ENCODE results near the gene WDR20.
"Not testable (repeated sequence)": the region's sequence is repeated elsewhere in the genome, so short reads cannot be mapped to it uniquely, and the experiment has no call there.

Gene WDR20

GRCh38 chr14:102117852-102118251 is 21.8 kb upstream of the WDR20 start:
- no peak for TF ChIP-seq CTCF (IDR thresholded peaks at IDR 0.05; ENCODE audit: low read depth, low read length)
- DNase-seq (ENCODE audit: extremely low read depth, low read depth) = no peak

GRCh38 chr14:102120888-102121287 is 18.8 kb upstream of the WDR20 start:
- no peak for DNase-seq (ENCODE audit: extremely low read depth, low read depth)
- no peak for TF ChIP-seq CTCF (IDR thresholded peaks at IDR 0.05; ENCODE audit: low read depth, low read length)

GRCh38 chr14:102121567-102121966 is 18.1 kb upstream of the WDR20 start:
- no peak for DNase-seq (ENCODE audit: extremely low read depth, low read depth)
- TF ChIP-seq CTCF (IDR thresholded peaks at IDR 0.05; ENCODE audit: low read depth, low read length) = no peak

GRCh38 chr14:102124419-102124818 is 15.3 kb upstream of the WDR20 start:
- no peak for TF ChIP-seq CTCF (IDR thresholded peaks at IDR 0.05; ENCODE audit: low read depth, low read length)
- DNase-seq (ENCODE audit: extremely low read depth, low read depth) = no peak

- DNase-seq (ENCODE audit: extremely low read depth, low read depth) = no peak
- no peak for TF ChIP-seq CTCF (IDR thresholded peaks at IDR 0.05; ENCODE audit: low read depth, low read length)
These were observed 14.2 kb upstream of the WDR20 start for GRCh38 chr14:102125546-102125945.

- no peak for DNase-seq (ENCODE audit: extremely low read depth, low read depth)
- TF ChIP-seq CTCF (IDR thresholded peaks at IDR 0.05; ENCODE audit: low read depth, low read length) = no peak
These were observed 12.8 kb upstream of the WDR20 start for GRCh38 chr14:102126807-102127455.

GRCh38 chr14:102131741-102132140 is 8.0 kb upstream of the WDR20 start:
- no peak for TF ChIP-seq CTCF (IDR thresholded peaks at IDR 0.05; ENCODE audit: low read depth, low read length)
- no peak for DNase-seq (ENCODE audit: extremely low read depth, low read depth)

GRCh38 chr14:102134021-102134420 is 5.7 kb upstream of the WDR20 start:
- not testable (repeated sequence) for DNase-seq (ENCODE audit: extremely low read depth, low read depth)

GRCh38 chr14:102134719-102135118 is 5.0 kb upstream of the WDR20 start:
- DNase-seq (ENCODE audit: extremely low read depth, low read depth) = not testable (repeated sequence)

GRCh38 chr14:102135456-102135855 is 4.2 kb upstream of the WDR20 start:
- not testable (repeated sequence) for DNase-seq (ENCODE audit: extremely low read depth, low read depth)

All from AG09319 (cell line).